Keratinocyte (primary cell): ENCODE data around the gene REXO1.

ENCODE experiments used
- EZH2 ChIP-seq: IDR thresholded peaks from one replicate; pipeline ENCODE4 v1.6.1; 2012; ENCODE audit warnings: inconsistent platforms, mild to moderate bottlenecking, low read length, moderate library complexity
- TF ChIP-seq, protein P1 (sequence below), 3 experiments: IDR thresholded peaks in 1 of 3; conservative IDR thresholded peaks in 1 of 3; optimal IDR thresholded peaks in 1 of 3; 2 replicates in 2 of 3; 3 replicates in 1 of 3; pipeline versions ENCODE3 to v1.5.1; 2011; ENCODE audit warnings: low read length in 3 of 3, mild to moderate bottlenecking in 3 of 3, moderate library complexity in 2 of 3, control low read depth in 1 of 3, inconsistent platforms in 1 of 3; ENCODE audit not compliant: insufficient read depth in 2 of 3; ENCODE audit errors: extremely low read depth in 1 of 3

DNA sequence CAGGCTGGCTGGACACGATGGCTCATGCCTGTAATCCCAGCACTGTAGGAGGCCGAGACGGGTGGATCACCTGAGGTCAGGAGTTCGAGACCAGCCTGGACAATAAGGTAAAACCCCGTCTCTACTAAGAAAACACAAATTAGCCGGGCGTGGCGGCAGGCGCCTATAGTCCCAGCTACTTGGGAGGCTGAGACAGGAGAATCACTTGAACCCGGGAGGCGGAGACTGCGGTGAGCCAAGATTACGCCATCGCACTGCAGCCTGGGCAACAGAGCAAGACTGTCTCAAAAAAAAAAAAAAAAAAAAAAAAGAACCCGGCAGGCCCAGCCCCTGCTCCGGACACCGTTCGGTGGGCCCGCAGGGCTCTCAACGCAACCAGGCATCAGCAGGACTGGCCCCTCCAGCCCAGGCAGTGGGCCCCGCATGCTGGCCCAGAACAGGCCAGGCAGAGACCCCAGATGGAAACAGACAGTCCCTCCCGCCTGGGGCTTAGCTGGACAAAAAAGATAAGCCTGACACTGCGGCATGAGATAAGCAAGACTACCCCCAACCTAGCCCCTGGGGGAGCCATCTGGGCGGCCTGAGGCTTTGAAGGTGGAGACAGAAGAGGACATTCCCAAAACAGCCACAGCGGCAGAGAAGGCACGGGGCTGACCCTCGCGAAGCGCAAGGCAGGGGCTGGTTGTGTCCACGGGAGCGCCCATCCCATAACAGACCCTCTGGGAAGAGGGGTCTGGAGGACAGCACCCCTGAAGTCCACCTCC, 11.6 kb downstream of the REXO1 start:
- TF ChIP-seq EZH2: no peak
- TF ChIP-seq, protein P1, sequence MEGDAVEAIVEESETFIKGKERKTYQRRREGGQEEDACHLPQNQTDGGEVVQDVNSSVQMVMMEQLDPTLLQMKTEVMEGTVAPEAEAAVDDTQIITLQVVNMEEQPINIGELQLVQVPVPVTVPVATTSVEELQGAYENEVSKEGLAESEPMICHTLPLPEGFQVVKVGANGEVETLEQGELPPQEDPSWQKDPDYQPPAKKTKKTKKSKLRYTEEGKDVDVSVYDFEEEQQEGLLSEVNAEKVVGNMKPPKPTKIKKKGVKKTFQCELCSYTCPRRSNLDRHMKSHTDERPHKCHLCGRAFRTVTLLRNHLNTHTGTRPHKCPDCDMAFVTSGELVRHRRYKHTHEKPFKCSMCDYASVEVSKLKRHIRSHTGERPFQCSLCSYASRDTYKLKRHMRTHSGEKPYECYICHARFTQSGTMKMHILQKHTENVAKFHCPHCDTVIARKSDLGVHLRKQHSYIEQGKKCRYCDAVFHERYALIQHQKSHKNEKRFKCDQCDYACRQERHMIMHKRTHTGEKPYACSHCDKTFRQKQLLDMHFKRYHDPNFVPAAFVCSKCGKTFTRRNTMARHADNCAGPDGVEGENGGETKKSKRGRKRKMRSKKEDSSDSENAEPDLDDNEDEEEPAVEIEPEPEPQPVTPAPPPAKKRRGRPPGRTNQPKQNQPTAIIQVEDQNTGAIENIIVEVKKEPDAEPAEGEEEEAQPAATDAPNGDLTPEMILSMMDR (optimal IDR thresholded peaks at IDR 0.05 in 1 of 3, IDR thresholded peaks at IDR 0.05 in 1 of 3, conservative IDR thresholded peaks at IDR 0.05 in 1 of 3; ENCODE audit: extremely low read depth in 1 of 3, insufficient read depth in 2 of 3, low read length in 3 of 3): no peak
